ENCODE results near the gene BCOR.
A peak's percentile ranks its signal among the peaks of the same experiment; 100 is the strongest.

Gene BCOR

DNA sequence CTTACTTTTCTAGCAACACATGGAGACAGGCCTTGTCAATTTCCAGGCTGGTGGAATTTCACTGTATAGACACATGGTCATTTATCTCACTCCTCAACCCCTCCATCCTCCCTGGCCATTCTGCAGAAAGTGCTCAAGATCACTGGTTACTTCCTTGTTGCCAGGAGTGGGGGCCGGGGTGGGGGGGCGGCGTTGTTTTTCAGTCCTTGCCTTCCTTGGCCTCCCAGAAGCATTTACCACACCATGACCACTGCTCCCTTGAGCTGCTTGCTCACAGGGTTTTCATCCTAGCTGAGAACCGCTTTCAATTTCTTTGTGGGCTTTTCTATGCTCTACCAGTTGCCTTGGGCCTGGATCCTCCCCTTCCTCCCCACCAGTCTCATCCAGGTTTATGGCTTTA is 14.1 kb upstream of the BCOR start:
- DNase-seq, result no peak

DNA sequence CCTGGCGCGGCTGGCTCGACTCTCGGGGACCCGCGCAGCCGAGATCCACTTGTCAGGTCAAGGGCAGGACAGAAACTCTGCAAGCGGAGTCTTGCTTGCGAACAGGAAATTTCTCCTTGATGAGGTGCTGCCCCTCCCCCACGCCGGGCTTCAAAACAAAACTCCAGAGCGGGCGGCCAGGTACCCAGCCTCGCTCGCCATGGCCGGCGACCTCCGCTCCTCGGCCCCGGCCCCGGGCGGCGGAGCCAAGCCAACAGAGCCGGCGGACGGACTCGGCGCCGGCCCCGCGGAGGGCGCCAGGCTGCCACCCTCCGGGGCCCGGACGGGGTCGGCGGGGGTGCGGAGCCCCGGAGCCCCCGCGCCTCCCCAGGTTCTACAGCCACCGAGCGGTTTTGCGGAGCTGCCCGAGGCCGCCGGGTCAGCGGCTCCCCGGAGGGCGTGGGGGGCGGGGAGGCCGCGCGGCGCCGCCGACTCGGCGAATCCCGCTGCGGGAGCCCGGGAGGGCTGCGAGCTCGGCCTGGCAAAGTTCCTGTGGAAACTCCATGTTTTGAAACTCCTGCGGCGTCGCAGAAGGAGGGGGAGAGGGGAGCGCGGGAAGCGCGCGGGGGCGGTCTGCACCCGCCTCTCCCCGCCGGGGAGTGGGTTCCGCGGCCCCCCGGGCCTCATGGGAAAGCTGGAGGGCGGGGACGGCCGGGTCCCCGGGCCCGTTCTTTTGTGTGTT is 11.7 kb upstream of the BCOR start:
- DNase-seq, result peak; percentile 25 to 79

DNA sequence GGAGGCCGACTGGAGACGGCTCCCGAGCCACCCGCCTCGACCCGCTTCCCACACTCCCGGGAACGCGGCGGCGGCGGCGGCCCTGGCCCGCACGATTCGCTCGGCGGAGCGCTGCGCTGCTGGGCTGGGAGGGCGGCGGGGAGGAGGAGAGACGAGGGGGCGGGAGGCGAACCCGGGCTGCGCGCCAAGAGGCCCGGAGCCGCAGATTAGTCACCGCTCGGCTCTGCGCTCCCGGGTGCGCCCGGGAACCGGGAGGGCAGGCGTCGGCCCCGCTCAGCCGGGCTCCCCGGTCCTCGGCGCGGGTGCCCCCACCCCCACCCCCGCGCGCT is 11.2 kb upstream of the BCOR start:
- DNase-seq, result peak in 1 of 2 experiments; percentile 83

DNA sequence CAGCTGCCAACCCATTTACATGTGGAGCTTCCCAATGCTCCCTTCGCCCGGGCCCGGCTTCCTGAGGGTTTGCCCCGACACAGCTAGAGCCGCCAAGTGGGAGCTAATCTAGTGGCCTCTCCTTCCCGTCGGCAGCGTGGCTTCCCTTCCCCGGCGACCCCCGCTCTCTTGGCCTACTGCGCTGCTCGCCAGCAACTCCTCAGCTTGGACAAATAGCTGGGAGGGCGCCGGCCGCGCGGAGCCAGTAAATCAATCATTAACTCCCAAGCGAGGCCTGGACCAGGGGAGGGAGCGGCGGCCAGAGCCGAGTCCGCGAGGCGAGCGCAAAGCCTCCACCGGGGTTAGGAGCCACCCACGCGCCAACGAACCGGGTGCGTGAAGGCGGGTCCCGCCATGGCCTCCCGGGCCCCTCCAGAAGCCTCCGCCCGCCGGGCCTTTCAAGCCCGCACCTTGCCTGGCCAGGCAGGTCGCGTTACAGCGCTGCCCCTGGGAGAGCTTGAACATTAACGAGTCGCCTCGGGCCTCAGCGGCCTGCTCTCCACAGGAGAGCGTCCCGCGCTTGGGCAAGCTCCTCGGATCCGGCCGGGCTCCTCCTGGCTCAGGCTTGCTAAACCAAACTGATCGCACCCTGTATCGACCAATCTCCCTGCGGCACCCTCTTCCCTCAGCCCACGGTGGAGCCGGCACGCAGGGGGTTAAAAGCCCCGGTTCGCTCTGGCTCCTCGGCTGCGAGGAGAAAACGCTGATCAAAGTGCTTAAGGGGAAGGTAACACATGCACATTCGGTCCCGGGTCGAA is 10.6 kb upstream of the BCOR start:
- peak; percentile 56 to 86 for DNase-seq

DNA sequence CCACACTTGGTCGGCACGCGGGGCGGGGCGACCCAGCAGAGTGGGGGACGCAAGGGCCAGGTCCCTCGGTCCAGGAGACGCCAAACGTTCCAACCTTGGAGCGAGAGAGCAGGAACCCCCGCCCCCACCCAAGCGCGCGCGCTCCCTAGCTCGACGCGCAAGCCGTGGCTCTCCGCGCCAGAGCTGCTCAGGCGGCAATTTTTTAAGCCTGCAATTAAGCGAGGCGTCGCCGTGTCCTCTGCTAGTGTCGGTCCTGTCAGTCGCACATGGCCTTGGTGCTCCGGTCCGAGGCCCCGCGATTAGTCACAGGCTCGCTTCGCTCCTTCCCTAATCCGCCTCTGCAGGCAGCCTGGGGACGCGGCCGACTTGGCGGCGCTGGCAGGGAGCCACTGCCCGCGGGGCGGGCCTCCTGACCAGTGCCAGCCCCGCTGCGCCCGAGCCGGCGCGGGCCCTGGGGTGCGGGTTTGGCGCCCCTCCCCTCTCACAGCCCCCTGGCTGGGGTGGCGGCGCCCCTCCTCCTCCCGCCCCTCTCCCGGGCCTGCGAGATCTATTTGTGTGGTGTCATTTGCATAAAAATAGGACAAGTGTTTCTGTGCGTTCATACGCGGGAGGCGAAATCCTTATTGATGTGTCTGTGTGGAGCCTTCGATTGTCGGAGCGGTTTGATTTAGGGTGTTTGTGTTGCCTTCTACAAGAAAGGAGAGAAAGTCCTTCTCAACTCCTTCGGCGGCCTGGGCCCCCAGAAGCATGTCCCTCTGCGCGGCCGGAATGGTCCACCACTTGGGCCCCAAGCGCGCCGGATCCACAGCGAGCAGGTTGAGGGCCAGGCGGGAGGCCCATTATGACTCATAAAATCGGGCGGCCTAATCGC is 9.8 kb upstream of the BCOR start:
- DNase-seq, result peak in 1 of 2 experiments; percentile 78

DNA sequence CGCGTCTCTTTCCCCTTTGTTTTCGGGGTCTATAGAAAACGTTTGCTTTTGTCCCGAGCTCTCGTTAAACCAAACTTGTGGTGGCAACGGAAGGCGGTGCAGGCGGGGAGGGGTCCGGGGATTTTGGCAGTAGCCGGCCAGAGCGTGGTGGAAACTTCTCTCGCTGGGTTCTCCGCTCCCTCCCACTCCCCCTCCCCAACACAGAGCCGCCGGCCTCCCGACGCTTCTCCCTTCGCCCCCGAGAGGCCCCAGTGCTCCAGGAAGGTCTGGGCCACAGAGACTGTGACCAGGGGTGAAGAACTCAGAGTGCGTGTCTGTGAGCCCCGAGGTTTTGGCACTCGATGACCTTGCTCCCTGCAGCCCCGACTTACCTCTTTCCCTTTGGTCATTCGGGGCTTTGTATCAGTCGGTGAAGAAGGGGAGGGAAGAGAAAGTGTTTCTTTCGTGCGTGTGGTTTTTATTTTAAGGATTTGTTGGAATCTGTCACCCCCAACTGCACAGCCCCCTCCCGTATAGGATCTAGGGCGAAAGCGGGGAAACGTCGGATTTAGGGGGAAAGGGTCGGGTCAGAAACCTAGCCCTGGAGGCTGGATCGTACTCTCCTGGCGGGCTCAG is 9.0 kb upstream of the BCOR start:
- DNase-seq, result peak in 1 of 2 experiments; percentile 68

DNA sequence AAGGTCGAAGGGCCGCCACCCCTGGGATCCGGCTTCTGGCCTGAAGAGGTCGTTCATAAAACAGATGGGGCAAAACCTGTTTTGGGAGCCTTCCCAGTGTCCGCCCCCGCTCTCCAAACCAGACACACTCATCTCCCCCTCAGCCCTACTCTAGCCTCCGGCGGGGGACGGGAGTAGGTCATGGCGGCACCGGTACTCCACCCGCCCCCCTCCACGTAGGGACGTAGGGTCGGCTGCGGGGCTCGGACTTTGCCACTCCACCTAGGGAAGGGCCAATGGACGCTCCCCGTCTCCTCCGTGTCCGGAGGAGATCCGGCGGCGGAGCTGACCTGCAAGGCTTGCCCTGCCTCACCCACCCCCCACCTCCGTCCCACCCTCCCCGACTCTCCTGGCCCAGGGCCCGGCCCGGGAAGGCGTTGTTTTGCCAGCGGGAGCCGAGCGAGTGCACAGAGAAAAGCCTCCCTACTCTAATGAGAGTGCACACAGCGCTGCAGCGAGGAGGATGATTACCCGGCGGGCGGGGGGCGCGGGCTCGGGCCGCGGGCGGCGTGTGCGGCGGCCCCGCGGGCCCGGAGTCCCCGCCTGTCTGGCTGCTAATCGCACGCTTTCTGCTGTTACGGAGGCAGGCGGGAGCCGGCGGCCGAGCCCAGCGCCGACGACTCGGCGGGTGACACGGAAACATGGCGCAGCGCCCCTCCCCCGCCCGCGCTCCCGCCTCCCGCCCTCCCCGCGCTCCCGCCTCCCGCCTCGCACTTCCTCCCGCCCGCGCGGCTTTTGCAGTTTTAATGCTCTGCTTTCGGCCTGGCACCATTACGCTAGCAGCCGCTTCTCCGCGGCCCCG is 8.3 kb upstream of the BCOR start:
- DNase-seq, result peak; percentile 38 to 89

DNA sequence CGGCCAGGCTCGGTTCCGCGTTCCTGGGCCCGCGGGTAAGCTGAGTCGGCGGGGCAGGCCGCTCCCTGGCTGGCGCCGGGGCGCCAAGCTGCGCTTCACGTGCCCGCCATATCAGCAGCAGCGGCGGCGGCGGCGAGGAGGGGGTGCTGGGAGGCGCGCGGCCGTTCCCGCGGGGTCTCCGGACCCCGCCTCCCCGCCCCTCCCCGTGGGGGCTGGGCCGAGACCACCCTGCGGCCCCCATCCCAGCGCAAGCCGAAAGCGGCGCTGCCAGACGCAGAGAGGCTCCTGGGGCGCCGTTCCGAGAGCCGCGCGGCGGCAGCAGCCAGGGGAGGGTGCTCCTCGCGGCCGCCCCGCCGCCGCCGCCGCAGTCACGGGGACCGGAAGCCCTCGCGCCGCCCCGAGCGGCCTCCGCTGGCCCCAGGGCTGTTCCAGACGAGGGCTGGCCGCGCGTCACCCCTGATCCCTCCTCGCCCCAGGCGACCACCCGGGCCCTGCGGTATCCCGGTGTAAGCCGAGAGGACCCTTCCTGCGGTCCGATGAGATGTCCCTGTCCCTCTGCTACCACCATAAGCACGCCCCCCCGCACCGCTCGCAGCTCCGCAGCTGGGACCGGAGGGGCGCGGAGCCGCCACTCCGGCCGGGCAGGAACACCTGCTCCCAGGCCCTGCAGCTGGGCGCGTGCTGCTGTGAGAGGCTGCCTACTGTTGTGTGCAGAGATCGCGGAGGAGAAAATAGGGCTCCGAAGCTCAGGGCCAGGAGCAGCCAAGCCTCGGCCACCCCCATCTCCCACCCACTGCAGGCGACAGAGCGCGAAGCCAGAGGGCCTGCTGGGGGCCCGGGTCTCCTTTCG is 7.5 kb upstream of the BCOR start:
- peak; percentile 41 to 79 for DNase-seq

DNA sequence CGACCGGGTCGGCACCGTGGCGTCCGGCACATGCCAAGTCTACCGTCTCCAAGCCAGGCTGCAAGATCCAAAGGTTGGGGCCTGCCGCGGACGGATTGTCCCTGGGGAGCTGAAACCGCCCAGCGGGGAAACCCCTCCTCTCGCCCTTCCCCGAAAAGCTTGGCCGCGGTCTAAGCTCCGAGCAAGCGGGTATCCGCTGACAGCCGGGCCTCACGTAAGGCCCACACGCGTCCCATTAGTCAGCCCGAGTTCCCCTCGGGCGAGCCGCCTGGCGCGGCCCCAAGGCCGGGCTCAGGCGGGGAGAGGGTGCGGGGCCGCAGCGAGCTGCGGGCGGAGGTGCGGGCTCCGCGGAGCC is 6.8 kb upstream of the BCOR start:
- peak in 1 of 2 experiments; percentile 74 for DNase-seq

DNA sequence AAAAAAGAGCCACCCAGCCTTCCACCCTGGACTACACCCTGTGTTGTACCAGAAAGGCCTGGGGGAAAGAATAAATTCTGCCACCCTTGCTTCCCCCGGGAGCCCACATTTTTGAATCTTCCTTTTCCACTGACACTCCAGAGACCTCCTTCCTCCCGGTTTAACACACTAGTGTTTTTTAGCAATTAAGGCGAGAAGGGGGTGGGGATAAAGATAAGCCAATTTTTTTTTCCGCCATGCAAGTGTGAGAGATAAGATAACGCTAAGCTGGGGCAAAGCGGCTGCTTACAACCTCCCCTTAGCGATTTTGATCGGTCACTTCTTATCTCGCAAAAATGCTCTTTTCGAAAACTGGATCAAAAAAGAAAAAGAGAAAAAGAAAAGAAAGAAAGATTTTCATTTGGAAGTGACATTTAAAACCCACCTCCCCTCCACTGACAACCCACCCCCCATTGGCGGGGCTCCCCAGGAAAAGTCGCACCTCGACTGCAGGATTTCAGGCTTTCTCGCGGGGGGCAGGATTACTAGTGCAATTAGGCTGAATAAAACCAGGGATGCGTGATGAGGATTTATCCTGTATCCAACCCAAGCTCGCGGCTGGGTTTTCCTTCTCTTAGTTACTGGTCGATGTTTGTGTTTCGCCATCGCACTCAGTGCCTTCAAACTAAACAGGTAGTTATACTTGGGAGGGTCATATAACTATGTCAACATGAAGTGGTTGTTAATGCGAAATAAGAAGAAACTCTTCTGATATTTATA is 6.0 kb upstream of the BCOR start:
- peak in 1 of 2 experiments; percentile 44 for DNase-seq

DNA sequence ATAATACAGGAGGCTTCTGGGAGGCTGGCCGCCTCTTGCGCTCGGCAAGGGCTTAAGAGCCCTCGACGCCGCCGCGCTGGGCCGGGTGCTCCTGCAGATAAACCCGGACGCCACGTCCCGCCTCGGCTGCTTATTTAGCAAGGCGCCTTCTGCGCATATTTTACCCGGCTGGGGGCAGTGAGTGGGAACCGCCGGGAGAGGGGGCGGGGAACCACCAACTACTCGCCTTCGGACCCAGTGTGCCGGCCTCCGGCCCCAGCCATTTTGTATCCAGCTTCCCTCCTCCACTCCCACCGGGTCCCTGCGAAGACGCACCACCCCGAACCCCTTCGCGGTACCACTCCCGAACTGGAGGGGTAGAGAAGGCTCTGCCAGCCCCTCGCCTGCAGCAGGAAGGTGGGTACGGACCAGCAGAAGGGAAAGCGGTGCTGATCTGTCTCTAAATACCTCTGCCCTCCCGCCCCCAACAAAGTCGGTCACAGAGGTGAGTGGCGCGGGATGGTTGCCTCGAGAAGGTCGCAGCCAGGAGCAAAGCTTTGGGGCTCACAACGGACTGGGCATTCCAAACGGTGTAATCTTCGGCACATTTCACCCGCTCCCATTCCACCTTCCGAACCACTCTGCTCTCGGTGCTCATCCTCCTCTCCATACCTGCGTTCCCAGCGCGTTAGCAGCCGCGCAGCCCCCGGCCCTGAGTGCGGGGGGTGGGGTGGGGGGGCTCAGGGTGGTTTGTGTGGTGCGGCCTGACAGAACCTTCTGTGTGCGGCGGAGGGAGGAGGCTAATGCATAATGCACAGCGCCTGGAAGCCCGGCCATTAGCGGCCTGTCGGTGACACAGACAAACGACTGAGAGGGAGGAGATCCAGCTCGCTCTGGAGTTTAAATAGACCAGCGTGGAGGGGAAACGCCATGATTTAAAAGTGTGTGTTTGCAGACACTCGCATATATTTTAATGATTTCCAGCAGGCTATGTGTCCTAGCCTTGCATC is 4.9 kb upstream of the BCOR start:
- peak in 1 of 2 experiments; percentile 66 for DNase-seq

DNA sequence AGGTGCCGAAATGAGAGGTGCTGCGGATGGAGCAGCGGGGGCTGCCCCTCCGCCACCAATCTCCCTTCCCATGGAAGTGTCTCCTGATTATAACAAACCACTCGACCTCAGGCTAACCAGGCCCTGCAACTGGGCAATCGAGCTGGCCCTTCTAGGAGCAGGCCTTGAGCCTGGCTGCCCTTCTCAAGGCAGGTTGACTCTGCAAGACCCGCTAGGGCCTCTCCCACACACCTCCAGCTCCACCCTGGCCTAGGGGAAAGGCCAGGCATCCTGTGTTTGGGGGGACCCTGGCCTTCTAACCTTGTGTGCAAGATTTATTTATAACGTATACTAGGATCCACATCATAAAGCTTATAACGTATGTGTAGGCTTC is 3.7 kb upstream of the BCOR start:
- no peak for DNase-seq

DNA sequence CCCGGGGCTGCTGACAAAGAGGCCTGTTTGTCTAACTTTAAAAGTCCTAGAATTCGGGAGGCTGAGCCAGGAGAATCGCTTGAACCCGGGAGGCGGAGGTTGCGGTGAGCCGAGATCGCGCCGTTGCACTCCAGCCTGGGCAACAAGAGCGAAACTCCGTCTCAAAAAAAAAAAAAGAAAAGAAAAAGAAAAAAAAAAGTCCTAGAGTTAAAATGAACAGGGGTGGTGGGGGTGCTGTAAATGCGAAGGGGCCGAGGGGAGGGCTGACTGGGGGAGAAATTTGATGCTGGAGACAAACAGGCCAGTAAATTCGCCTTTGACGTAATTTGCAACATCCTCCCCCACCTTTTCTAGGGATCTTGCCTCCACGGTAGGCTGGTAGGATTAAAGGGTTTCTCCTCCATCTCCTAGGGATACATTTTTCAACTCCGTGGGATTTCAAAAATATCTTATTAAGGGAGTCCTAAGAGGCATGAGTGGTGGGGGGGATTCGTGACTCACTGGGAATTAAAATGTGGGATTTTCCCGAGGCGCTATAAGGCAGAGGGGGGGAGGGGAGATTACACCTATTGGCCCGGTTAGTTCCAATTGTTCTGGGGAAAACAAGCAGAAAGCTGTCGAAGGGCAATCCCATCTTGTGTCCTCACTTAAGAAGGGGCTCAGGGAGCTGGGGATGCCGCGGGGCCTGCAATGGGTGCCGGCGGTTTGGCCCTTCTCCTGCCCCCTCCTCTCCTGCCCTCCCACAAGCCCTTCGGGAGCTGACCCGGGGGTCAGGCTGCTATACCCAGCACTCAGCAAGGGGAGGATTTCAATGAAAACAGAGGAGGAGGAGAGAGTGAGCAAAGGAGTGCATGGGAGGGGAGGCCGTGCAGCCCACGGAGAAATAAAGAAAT is 3.0 kb upstream of the BCOR start:
- no peak for DNase-seq

DNA sequence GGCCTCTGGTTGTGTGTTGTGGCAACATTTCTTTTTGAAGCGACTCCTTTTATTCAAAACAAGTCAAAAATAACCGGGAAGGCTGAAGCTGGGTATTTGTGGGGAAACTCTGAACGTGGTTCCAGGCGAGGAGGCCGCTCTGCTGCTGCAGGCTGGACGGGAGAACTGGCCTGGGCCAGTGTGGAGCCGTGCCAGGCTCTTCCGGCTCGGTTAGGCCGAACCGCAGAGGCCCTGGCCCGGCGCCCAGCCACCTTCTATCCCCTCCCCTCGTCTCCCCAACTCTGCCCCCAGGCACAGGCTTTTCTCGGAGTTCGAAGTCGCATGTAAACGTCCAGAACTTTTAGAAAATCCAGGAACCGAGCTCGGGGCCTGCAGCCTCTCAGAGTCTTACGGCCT is 2.4 kb upstream of the BCOR start:
- no peak for DNase-seq

DNA sequence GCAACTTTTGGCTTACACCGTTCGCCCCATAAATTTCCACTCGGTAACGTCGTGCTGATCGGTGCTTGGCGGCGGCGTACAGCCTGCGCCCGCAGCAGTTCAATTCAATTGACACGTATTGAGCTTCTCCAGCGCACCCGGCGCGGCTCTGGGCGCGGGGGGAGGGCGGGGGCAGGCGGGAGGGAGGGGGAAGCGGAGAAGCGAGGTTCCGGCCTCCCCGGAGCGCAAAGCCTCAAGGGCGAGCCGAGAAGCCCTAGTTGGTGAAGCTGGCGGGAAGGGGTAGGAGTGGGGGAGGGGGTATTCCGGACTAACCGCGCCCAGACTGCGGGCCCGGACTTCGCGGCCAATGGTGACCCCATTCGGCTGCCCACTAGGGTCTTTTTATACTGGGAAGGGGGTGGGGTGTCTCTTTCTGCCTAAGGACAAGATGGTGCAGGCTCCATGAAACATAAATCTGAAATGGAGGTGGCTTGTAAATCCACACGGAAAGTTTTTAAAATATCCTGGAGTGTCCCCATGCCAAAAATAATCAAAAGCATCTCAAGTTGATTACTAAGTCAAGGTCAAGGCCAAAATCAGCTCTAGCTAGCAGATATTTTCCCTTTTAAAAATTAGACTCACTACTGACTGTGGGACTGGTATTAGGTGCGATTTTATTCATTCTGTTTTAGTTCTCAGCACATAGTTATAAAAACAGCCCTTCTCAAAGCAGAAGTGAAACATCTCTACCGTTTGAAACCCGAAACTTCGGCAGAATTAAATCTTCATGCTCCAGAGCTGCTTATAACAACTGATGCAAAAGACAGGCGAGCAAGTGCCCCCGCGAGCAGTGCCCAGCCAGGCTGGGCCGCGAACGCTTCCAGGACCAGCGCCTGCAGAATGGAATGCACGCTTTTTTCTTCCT is 1.5 kb upstream of the BCOR start:
- peak in 1 of 2 experiments; percentile 79 for DNase-seq

DNA sequence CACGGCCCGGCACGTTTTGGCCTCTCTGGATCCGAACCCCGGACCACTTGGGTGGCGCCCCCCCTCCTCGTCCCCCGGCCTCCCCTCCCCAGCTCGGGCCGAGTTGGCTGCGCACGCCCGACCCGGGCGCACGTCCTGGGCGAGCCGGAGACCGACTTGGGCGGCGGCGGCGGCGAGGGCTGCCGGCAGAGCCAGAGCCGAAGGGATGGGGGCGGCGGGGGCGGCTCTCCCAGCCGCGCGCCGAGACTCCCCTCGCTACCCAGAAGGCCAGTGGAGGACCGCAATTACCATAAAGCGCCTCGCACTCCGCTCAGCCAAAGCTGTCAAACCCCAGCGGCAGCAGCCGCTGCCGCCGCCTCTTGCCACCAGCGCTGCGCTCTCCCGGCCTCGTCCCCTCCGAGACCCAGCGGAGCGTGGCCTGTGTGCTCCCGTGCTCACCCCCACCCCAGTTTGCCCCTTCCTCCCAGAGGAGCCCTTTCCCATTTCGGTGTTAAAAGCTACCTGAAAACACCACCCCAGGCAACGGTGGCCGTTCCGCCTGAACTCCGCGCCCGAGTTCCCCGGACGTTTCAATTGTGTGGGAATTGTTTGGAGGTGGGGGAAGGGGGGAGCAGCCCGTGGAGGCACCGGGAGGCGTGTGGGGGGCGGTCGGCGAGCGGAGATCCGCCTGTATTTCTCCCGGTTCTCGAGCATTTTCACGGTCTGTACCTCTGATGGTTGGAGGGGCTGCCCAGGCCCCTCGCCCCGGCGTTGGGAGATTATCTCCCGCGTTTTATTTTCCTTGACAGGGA is 701 bp upstream of the BCOR start:
- DNase-seq, result peak; percentile 61 to 87
